Thymus (tissue), 11 donors: Measurements from ENCODE around the gene SMIM28. TPM values are rescaled to one million over a fixed set of nuclear protein-coding genes. Genes with fewer than 3 reads are reported as not detected.

Experiments used
- DNase-seq, 9 donors: peaks; one replicate each; pipeline ENCODE4 v3.0.0-alpha.2; 2013; ENCODE audit warnings: low spot score in 9 of 9, low read depth in 6 of 9, missing footprints in 1 of 9
- H3K27ac ChIP-seq, 2 donors: one replicate each; pipeline ENCODE4 v1.5.1; 2013; ENCODE audit warnings: control low read depth in 1 of 2, low read depth in 1 of 2, low read length in 1 of 2, mild to moderate bottlenecking in 1 of 2, moderate library complexity in 1 of 2
- H3K27me3 ChIP-seq, 2 donors: one replicate each; pipeline ENCODE4 v1.5.1; 2013; ENCODE audit warnings: low read length in 1 of 2; ENCODE audit not compliant: control insufficient read depth in 2 of 2, insufficient read depth in 1 of 2
- H3K36me3 ChIP-seq, 2 donors: one replicate each; pipeline ENCODE4 v1.5.1; 2013; ENCODE audit warnings: low read length in 1 of 2, mild to moderate bottlenecking in 1 of 2, moderate library complexity in 1 of 2; ENCODE audit not compliant: control insufficient read depth in 2 of 2, insufficient read depth in 2 of 2
- H3K4me1 ChIP-seq, 2 donors: one replicate each; pipeline ENCODE4 v1.5.1; 2013; ENCODE audit warnings: low read length in 2 of 2; ENCODE audit not compliant: control insufficient read depth in 2 of 2, insufficient read depth in 2 of 2
- H3K4me3 ChIP-seq, 2 donors: one replicate each; pipeline ENCODE4 v1.5.1; 2013; ENCODE audit warnings: low read length in 2 of 2, control low read depth in 1 of 2, mild to moderate bottlenecking in 1 of 2
- H3K9me3 ChIP-seq, 2 donors: one replicate each; pipeline ENCODE4 v1.5.1; 2013; ENCODE audit warnings: low read length in 1 of 2, mild to moderate bottlenecking in 1 of 2; ENCODE audit not compliant: control insufficient read depth in 2 of 2, insufficient read depth in 1 of 2
- WGBS: extraction: QIAGEN DNeasy Blood & Tissue Kit; methylation state at CpG from one replicate; pipeline ENCODE4 v1.1.7; 2013; 5-methylcytosine and 5-hydroxymethylcytosine counted together
- polyA plus RNA-seq: library from polyadenylated mRNA; stranded (reverse); fragments of 200-250 nt; gene quantifications from one replicate; pipeline ENCODE4 v1.2.3, GENCODE V29; 2013
- total RNA-seq: library from RNA; stranded (reverse); fragments of 120-200 nt; gene quantifications from one replicate; pipeline ENCODE4 v1.2.4, GENCODE V29; 2013
- donor health status: healthy.

Gene SMIM28
- total and polyA plus RNA-seq, 2 donors = not detected

DNA sequence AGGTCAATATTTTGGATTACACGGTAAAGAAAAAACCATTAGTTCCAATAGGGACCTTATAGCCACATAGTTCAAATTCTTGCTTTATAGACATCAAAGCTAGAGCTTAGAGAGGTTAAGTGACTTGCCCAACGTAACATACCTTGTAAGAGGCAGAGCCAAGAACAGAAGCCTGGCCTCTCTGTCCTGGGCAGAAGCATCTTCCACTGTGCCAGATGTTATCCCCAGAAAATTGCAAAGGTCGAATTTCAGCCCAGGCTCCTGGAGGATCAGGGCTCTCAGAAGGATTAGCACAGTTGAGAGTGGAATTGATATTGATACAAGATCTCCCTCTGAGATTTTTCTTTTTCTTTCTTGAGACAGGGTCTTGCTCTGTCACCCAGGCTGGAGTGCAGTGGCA is 6.1 kb downstream of the SMIM28 start:
- Histone ChIP-seq H3K36me3 (no peaks in the 10 kb centered on the region), H3K27me3 (no peaks in the 10 kb centered on the region), H3K9me3 (no peaks in the 10 kb centered on the region), H3K27ac (no peak overlapping the region), H3K4me3 (no peak overlapping the region), H3K4me1 (no peaks in the 10 kb centered on the region)
- 89% methylated on average over 3 of the region's 3 CpGs for WGBS
- DNase-seq = no peak

DNA sequence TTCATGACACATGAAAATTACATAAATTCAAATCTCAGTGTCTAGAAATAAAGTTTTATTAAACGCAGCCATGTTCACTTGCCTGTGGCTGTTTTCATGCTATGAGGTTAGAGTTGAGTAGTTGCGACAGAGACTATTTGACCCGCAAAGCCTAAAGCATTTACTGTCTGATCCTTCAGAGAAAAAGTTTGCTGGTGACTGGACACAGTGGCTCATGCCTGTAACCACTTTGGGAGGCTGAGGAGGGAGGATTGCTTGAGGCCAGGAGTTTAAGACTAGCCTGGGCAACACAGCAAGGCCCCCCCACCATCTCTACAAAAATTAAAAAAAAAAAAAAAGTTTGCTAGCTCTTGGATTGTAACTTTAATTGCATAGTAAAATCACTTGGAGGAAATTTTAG is 9.2 kb downstream of the SMIM28 start:
- no peaks in the 10 kb centered on the region for H3K36me3 ChIP-seq
- DNase-seq = no peak
- H3K27ac ChIP-seq = no peak overlapping the region
- no peaks in the 10 kb centered on the region for H3K4me1 ChIP-seq
- over 99% methylated on average over 3 of the region's 3 CpGs for WGBS
- no peaks in the 10 kb centered on the region for H3K9me3 ChIP-seq
- no peaks in the 10 kb centered on the region for H3K27me3 ChIP-seq
- no peak overlapping the region for H3K4me3 ChIP-seq

DNA sequence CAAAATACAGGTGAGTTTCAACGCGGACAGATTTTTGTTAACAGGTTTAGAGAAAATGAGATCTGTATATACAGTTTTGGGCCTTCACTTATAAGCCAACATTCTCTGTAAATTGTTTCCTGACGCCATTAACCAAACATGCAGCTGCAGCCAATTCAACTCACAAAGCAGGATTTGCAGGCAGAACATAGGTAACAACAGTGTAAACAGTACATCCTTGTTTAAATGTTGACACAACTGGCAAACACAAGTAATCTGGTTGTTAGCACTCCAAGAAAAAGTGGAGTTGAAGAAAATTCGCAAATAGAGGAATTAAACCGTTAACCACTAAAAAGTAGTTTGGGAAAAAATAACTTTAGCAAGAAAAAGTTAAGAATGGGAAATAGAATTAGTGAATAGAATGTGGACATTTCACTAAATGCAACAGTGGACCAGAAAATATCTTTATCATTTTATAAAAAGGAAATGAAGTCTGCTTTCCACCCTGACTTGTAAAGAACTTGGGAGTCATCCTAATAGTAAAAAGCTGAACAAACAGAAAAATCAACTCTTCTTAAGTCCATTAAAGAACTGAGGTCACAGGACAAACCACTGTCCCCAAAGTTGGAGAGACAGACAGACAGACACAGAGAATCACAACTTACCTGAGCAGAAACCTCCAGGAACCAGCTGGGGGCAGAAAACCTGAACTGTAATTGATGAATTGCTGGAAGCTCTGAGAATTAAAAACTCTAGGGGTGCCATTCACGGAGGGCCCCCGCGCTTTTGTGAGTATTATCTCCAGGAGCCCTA is 10.1 kb downstream of the SMIM28 start:
- Histone ChIP-seq H3K27me3 (no peaks in the 10 kb centered on the region), H3K4me3 (no peak overlapping the region), H3K27ac (no peak overlapping the region), H3K4me1 (no peaks in the 10 kb centered on the region), H3K36me3 (no peaks in the 10 kb centered on the region), H3K9me3 (no peaks in the 10 kb centered on the region)
- DNase-seq = no peak
- 95% methylated on average over 8 of the region's 8 CpGs for WGBS

DNA sequence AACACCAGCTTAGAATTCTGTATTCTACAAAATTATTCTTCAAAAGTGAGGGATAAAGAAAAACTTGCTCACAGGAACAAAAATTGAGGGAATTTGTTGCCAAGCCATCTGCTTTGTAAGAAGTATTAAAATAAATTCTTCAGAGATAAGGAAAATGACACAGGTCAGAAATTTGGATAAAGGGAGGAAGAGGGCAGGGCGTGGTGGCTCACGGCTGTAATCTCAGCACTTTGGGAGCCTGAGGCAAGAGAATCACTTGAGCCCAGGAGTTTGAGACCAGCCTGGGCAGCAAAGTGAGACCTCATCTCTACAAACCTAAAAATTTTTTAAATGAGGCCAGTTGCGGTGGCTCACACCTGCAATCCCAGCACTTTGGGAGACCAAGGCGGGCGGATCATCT is 11.8 kb downstream of the SMIM28 start:
- Histone ChIP-seq H3K9me3 (no peaks in the 10 kb centered on the region), H3K36me3 (no peaks in the 10 kb centered on the region), H3K27me3 (no peaks in the 10 kb centered on the region), H3K4me1 (no peaks in the 10 kb centered on the region), H3K4me3 (no peak overlapping the region), H3K27ac (no peak overlapping the region)
- WGBS = 97% methylated on average over 5 of the region's 5 CpGs
- DNase-seq = no peak

DNA sequence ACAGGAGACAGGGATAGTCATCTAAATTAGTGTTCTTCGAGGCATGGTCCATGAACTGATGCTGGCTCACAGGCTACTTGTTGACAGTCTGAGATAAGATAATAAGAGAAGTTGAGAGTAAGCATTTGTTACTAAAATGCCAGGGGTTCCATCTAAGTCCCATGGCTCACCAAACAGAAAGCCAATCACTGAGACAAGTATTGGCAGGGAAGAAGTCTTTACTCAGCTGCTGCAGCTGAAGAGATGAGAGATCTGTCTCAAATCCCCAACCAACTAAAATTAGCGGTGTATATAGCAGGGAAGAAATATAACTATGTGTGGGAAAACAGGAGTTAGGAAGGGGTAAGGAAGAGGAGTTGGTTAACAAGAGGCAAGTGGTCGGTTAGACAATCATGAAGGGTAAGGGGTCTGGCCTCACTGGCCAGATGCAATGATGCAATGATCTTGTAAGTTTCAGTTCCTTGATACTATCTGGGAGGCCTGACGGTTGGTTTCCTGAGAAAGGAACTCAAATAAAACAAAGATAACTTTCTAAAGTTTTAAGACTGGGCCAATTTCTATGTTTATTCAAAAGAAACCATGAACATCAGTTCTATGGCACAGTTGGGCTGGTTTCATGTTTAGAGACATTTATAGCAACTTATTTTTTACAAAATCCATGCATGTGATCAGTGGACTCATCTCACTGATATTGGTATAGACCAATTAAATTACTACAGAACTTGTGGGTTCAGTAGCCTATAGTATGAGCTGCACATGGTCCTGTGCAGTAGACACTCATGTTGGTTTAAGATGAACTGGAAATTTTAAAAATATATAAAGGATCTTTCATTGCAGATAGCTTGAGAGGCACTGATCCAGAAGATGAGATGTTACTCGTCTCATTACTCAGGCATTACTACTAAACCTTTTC is 16.4 kb downstream of the SMIM28 start:
- Histone ChIP-seq H3K36me3 (no peaks in the 10 kb centered on the region), H3K27ac (no peak overlapping the region), H3K9me3 (no peaks in the 10 kb centered on the region), H3K27me3 (no peaks in the 10 kb centered on the region), H3K4me1 (no peaks in the 10 kb centered on the region), H3K4me3 (no peak overlapping the region)
- DNase-seq = no peak
- WGBS = 85% methylated on average over 5 of the region's 5 CpGs

DNA sequence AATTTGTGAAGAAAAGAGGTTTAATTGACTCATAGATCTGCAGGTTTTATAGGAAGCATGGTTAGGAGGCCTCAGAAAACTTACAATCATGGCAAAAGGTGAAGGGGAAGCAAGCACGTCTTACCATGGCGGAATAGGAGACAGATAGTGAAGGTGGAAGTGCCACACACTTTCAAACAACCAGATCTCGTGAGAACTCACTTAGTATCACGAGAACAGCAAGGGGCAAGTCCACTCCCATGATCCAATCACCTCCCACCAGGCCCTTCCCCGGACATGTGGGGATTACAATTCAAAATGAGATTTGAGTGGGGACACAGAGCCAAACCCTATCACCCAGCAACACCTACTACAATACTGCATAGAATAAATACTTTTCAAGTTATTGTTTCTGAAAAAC is 19.0 kb downstream of the SMIM28 start:
- WGBS = 96% methylated on average over 5 of the region's 5 CpGs
- Histone ChIP-seq H3K27me3 (no peaks in the 10 kb centered on the region), H3K4me1 (no peaks in the 10 kb centered on the region), H3K9me3 (no peaks in the 10 kb centered on the region), H3K27ac (no peak overlapping the region), H3K36me3 (no peaks in the 10 kb centered on the region), H3K4me3 (no peak overlapping the region)
- DNase-seq = no peak

DNA sequence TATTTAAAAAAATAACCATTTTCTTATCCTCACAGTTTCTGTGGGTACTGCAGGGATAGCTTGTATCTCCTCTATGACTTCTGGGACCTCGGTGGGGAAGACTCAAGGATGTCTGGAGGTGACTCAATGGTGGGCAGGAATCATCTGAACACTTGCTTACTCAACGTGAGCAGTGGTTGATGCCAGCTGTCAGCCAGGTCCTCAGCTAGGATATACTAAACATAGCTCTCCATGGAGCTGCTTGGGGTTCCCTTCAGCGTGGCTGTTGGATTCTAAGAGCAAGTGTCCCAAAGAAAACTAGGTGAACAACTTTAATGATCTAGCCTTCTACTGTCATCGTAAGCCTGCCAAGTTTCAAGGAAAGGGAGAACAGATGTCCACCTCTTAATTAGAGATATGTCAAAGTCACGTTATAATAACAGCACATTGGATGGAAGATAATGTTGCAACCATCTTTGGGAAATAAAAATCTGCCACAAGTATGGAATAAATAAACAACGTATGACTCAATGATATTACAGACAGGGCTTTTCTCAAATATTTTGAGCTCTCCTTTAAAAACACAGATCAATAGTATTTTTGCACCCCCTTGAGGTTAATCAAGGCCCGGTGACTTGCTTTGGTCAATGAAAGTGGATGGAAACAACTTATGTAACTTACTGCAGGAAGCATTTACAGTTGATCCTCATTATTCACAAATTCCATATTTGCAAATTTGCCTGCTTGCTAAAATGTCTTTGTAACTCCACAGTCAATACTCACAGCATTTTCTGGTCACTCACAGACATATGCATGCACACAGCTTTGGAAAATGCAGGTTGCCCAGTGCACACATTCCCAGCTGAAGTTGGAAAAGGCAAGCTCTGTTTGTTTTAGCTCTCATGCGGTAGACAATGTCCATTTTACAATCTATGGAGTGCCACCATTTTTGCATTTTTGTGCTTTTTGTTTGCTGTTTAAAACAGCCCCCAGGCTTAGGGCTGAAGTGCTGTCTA is 19.7 kb downstream of the SMIM28 start:
- WGBS = 95% methylated on average over 8 of the region's 8 CpGs
- peaks cover 0 to 6% of the 10 kb centered on the region in 2 donors for H3K27me3 ChIP-seq
- no peak overlapping the region for H3K4me3 ChIP-seq
- H3K36me3 ChIP-seq = no peaks in the 10 kb centered on the region
- H3K4me1 ChIP-seq = no peaks in the 10 kb centered on the region
- no peaks in the 10 kb centered on the region for H3K9me3 ChIP-seq
- no peak for DNase-seq
- H3K27ac ChIP-seq = no peak overlapping the region

DNA sequence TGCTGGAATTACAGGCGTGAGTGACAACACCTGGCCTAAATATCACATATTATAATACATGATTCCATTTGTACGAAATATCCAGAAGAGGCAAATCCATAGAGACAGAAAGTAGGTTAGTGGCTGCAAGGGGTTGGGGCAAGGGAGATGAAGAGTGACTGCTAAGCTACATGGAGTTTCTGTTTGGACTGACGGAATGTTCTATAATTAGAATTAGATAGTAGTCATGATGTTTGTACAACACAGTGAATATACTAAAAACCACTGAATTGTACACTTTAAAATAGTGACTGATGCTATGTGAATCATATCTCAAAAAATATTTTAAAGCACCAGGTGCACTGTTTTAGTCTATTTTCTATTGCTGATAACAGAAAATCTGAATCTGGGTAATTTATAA is 22.6 kb downstream of the SMIM28 start:
- Histone ChIP-seq H3K4me1 (peaks cover 3 to 13% of the 10 kb centered on the region in 2 donors), H3K27me3 (peaks cover 0 to 15% of the 10 kb centered on the region in 2 donors), H3K36me3 (no peaks in the 10 kb centered on the region), H3K4me3 (no peak overlapping the region), H3K9me3 (no peaks in the 10 kb centered on the region), H3K27ac (no peak overlapping the region)
- no peak for DNase-seq
- WGBS = 98% methylated on average over 3 of the region's 3 CpGs
